Testis (tissue), 3 donors: ENCODE results near the gene DLL4. TPM values are rescaled to one million over a fixed set of nuclear protein-coding genes. Genes with fewer than 3 reads are reported as not detected.

ENCODE experiments used
- DNase-seq: peaks from one replicate; pipeline ENCODE4 v3.0.0-alpha.2; 2019
- H3K27ac ChIP-seq, 2 donors: fragments of 200-600 bp; sonication (generic); one replicate each; pipeline ENCODE4 v1.5.1; 2019
- H3K27me3 ChIP-seq: fragments of 200-600 bp; sonication (generic); one replicate; pipeline ENCODE4 v1.5.1; 2019
- H3K36me3 ChIP-seq: fragments of 200-600 bp; sonication (generic); one replicate; pipeline ENCODE4 v1.5.1; 2017; ENCODE audit warnings: low read depth; ENCODE audit errors: missing control alignments
- H3K4me1 ChIP-seq: fragments of 200-600 bp; sonication (generic); one replicate; pipeline ENCODE4 v1.5.1; 2019
- H3K4me3 ChIP-seq, 2 donors: fragments of 200-600 bp; sonication (generic); one replicate each; pipeline ENCODE4 v1.5.1; 2017 to 2019
- H3K9me3 ChIP-seq: fragments of 200-600 bp; sonication (generic); one replicate; pipeline ENCODE4 v1.5.1; 2017
- POLR2A ChIP-seq: fragments of 450-650 bp; IDR thresholded peaks from one replicate; pipeline ENCODE4 v1.6.1; 2017; ENCODE audit warnings: antibody characterized with exemption, mild to moderate bottlenecking, moderate library complexity
- WGBS, 2 donors: methylation state at CpG; one replicate each; pipeline ENCODE4 v1.1.5; 2018; 5-methylcytosine and 5-hydroxymethylcytosine counted together
- intact Hi-C: fragments of 100-400 bp; cut with DNase I; formaldehyde crosslinking; loops from one replicate; pipeline ENCODE4 v1.15.1; 2023; ENCODE audit warnings: low total_unique reads
- polyA plus RNA-seq: library from polyadenylated mRNA; stranded (reverse); fragments of 350-450 nt; fragmentation: Illumina TruSeq; extraction: RNeasy Lipid Tissue Mini Kit (QIAGEN cat#74804); gene quantifications from one replicate; pipeline ENCODE4 v1.2.3, GENCODE V29; 2014; ENCODE audit warnings: low read depth, low replicate concordance; ENCODE audit not compliant: insufficient read depth
- total RNA-seq, 2 donors: library from RNA; depleted of rRNA; stranded (reverse); fragments of >200 nt; gene quantifications; one replicate each; pipeline ENCODE4 v1.2.3, GENCODE V29; 2016
- TF ChIP-seq, protein P1 (sequence below), 3 experiments: fragments of 450-650 bp in 2 of 3; fragments of 200-600 bp in 1 of 3; sonication (generic) in 1 of 3; IDR thresholded peaks; one replicate each; pipeline ENCODE4 v1.5.1; 2016 to 2019; ENCODE audit warnings: antibody characterized with exemption in 3 of 3, mild to moderate bottlenecking in 2 of 3, moderate library complexity in 1 of 3

DLL4 gene
- total and polyA plus RNA-seq, 3 donors from 2014 or later: 2.0 to 3.9 (median 3.5) TPM

DNA sequence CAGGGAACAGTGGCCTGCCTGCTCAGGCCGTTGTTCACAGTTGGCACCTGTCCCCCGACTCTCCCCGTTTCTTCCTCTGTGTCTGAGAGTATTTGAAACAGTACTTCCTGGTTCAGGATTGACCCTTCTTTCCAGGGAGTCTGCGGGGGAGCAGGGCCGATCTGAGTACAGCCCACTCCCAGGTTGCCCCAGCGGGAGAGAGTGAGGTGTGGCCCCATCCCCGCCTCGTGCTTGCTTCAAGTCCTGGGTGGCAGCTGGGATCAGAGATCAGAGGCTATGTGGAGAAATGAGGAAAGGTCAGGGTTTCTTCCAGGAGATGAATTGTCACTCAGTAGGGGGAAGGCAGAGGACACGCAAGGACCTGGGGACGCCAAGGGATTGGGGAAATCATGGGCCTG is 6.5 kb upstream of the DLL4 start:
- TF ChIP-seq POLR2A: no peak
- TF ChIP-seq, protein P1, sequence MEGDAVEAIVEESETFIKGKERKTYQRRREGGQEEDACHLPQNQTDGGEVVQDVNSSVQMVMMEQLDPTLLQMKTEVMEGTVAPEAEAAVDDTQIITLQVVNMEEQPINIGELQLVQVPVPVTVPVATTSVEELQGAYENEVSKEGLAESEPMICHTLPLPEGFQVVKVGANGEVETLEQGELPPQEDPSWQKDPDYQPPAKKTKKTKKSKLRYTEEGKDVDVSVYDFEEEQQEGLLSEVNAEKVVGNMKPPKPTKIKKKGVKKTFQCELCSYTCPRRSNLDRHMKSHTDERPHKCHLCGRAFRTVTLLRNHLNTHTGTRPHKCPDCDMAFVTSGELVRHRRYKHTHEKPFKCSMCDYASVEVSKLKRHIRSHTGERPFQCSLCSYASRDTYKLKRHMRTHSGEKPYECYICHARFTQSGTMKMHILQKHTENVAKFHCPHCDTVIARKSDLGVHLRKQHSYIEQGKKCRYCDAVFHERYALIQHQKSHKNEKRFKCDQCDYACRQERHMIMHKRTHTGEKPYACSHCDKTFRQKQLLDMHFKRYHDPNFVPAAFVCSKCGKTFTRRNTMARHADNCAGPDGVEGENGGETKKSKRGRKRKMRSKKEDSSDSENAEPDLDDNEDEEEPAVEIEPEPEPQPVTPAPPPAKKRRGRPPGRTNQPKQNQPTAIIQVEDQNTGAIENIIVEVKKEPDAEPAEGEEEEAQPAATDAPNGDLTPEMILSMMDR (IDR thresholded peaks at IDR 0.05): no peak
- no peaks in the 10 kb centered on the region for H3K36me3 ChIP-seq
- H3K4me1 ChIP-seq: peaks cover 14% of the 10 kb centered on the region
- H3K27me3 ChIP-seq: no peaks in the 10 kb centered on the region
- no peaks in the 10 kb centered on the region for H3K9me3 ChIP-seq
- H3K4me3 ChIP-seq: no peak overlapping the region
- DNase-seq: no peak
- intact Hi-C loops: no loop called here
- 73 to 79% methylated on average over 9 to 10 of the region's 10 CpGs for WGBS, 2 donors
- no peak overlapping the region for H3K27ac ChIP-seq

DNA sequence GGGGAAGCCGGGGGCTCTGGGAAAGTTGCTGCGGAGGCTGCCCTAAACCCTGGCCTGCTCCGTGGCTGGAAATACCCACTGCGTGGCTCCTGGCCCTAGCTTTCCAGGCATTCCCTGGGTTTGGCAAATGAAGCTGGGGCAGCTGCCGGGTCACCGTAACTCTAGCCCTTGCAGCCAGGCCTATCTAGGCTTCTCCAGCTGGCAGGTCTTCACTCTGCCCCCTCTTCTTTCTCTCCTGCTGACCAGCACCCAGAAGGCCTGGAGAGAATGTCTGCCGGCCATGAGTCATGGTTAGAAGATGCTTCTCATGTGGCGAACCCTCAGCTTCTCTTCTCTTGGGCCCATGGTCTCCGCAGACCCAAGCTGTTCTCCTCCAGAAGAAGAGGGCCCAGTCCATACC is 5.6 kb upstream of the DLL4 start:
- 99 to 100% methylated on average over 5 to 9 of the region's 9 CpGs for WGBS, 2 donors

DNA sequence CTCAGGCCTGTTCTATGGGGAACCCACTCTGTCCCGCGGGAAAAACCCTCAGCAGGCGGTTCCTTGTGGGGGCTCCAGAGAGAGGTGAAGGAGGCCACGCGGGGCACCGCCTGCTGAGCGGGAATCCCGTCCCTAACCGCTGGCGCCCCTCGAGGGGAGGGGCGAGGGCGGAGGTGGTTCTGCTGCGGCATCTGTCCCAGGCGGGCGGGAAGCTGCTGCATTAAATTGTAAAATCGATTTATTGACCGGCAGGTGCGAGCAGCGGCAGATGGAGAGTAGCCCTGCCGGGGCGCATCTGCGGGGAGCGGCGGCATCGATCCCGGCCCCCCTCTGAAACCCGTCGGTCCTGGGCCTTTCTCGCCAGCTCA is 3.7 kb upstream of the DLL4 start:
- 13 to 29% methylated on average over 12 to 30 of the region's 30 CpGs for WGBS, 2 donors
- no peak for DNase-seq
- Histone ChIP-seq H3K4me3 (no peak overlapping the region), H3K36me3 (no peaks in the 10 kb centered on the region), H3K9me3 (no peaks in the 10 kb centered on the region), H3K27ac (no peak overlapping the region), H3K4me1 (peaks cover 41% of the 10 kb centered on the region), H3K27me3 (no peaks in the 10 kb centered on the region)
- TF ChIP-seq, protein P1 (IDR thresholded peaks at IDR 0.05): no peak
- intact Hi-C loops: no loop called here

More for the DNA sequence above, 5.6 kb upstream of the DLL4 start:
- H3K4me1 ChIP-seq: peaks cover 23% of the 10 kb centered on the region
- no peaks in the 10 kb centered on the region for H3K9me3 ChIP-seq
- no peak overlapping the region for H3K27ac ChIP-seq
- H3K36me3 ChIP-seq: no peaks in the 10 kb centered on the region
- no peak for DNase-seq
- no peaks in the 10 kb centered on the region for H3K27me3 ChIP-seq
- intact Hi-C loops: no loop called here
- TF ChIP-seq, protein P1 (IDR thresholded peaks at IDR 0.05): no peak
- no peak for TF ChIP-seq POLR2A
- no peak overlapping the region for H3K4me3 ChIP-seq

DNA sequence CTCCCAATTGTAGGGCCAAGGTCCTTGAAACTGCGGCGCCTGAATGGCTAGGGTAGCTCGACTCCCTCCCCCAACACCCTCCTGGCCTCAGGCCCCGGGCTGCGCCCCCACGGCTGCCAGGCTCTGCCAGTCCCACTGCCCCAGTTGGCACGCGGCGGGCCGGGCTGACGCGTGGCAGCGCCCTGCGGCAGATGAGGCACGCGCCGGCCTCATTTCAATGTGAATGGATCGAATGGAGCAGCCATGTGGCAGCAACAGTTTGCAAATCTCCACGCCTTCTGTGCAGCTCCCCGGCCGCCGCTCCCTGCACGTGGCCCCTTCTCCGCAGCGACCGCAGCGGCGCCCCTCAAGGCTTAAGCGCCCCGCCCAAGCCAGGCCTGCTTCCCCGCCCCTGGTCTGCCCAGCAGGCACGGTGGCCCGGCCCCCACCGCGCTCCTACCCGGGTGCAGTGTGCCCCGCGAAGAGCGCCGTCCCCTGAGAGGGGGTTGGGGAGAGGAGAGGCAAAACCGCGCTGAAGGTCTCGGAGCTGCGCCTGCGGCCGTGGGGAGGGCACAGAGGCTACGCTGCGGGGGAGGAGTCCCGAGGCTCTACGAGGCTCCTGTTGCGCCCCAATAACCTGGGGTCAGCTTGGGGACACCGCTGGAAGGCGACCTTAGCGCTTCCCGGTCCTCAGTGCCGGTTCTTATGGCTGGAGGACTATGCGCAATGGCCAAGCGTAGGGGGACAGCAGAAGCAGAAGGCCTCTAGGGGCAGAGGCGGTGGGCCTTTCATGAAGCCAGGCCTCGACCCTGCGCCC is 3.1 kb upstream of the DLL4 start:
- TF ChIP-seq, protein P1 (IDR thresholded peaks at IDR 0.05): no peak
- Histone ChIP-seq H3K4me1 (peaks cover 45% of the 10 kb centered on the region), H3K36me3 (no peaks in the 10 kb centered on the region), H3K9me3 (no peaks in the 10 kb centered on the region), H3K27me3 (no peaks in the 10 kb centered on the region), H3K4me3 (no peak overlapping the region), H3K27ac (no peak overlapping the region)
- intact Hi-C loops: no loop called here
- WGBS, 2 donors: 5 to 22% methylated on average over 19 to 31 of the region's 61 CpGs
- no peak for DNase-seq
